H1 (cell line): ENCODE data around the gene SRPRB. TPM values are rescaled to one million over a fixed set of nuclear protein-coding genes. Genes with fewer than 3 reads are reported as not detected.

Source experiments
- CTCF ChIA-PET: fragments of 300-600 bp; sonication (Branson Sonifier 250); formaldehyde crosslinking; loops from one replicate; lab custom pipeline; 2021; ENCODE audit not compliant: partially characterized antibody; lab: Charles Lee
- POLR2A ChIA-PET: fragments of 300-600 bp; sonication (Branson Sonifier 250); formaldehyde crosslinking; loops from one replicate; lab custom pipeline; 2021; ENCODE audit warnings: inconsistent platforms; ENCODE audit not compliant: partially characterized antibody; lab: Charles Lee
- DNase-seq, 2 experiments: peaks; one replicate each; pipeline versions ENCODE4 v3.0.0 to v3.0.0-alpha.2; 2010 to 2022; ENCODE audit warnings: low spot score in 2 of 2, low read depth in 1 of 2, mixed read lengths in 1 of 2
- FAIRE-seq: peaks from 2 replicates; lab custom pipeline; 2011; peaks lifted over from hg19 to GRCh38; lab: Jason Lieb, UNC
- H2AFZ ChIP-seq: 2 replicates; pipeline ENCODE4 v1.8.1; 2012; ENCODE audit warnings: low read length, inconsistent platforms
- H2AK5ac ChIP-seq: 2 replicates; pipeline ENCODE4 v1.6.1; 2013; ENCODE audit warnings: low read depth, low read length
- H2BK120ac ChIP-seq: replicated peaks from 2 replicates; pipeline ENCODE3; 2013; ENCODE audit warnings: low read depth, low read length, inconsistent platforms
- H2BK12ac ChIP-seq: 2 replicates; pipeline ENCODE4 v1.6.1; 2013; ENCODE audit warnings: low read depth, low read length
- H2BK15ac ChIP-seq: 2 replicates; pipeline ENCODE4 v1.6.1; 2013; ENCODE audit warnings: low read length
- H2BK20ac ChIP-seq: 2 replicates; pipeline ENCODE4 v1.6.1; 2013; ENCODE audit warnings: low read length
- H2BK5ac ChIP-seq: 2 replicates; pipeline ENCODE4 v1.6.1; 2013; ENCODE audit warnings: low read depth, low read length
- H3K14ac ChIP-seq: 2 replicates; pipeline ENCODE4 v1.6.1; 2013; ENCODE audit warnings: inconsistent platforms; ENCODE audit not compliant: insufficient read length
- H3K18ac ChIP-seq: 2 replicates; pipeline ENCODE4 v1.6.1; 2013; ENCODE audit warnings: low read length; ENCODE audit errors: extremely low read depth
- H3K23ac ChIP-seq: 2 replicates; pipeline ENCODE4 v1.6.1; 2013; ENCODE audit warnings: inconsistent platforms; ENCODE audit not compliant: insufficient read length
- H3K23me2 ChIP-seq: 2 replicates; pipeline ENCODE4 v1.6.1; 2013; ENCODE audit warnings: low read depth, low read length
- H3K27ac ChIP-seq: 2 replicates; pipeline ENCODE4 v1.6.1; 2011; ENCODE audit warnings: low read depth, low read length, inconsistent platforms
- H3K27me3 ChIP-seq, 4 experiments: replicated peaks in 1 of 4; 1 replicate in 1 of 4; 2 replicates in 3 of 4; pipeline versions ENCODE4 v1.6.1 to v1.8.1; 2011 to 2013; ENCODE audit warnings: low read length in 3 of 4, mild to moderate bottlenecking in 3 of 4, inconsistent platforms in 2 of 4, mixed read lengths in 2 of 4, moderate library complexity in 1 of 4; ENCODE audit not compliant: control insufficient read depth in 3 of 4, insufficient read depth in 3 of 4; ENCODE audit errors: extremely low read depth in 1 of 4
- H3K36me3 ChIP-seq, 4 experiments: 2 replicates each; pipeline versions ENCODE4 v1.6.1 to v1.8.1; 2011 to 2013; ENCODE audit warnings: mild to moderate bottlenecking in 4 of 4, low read length in 3 of 4, moderate library complexity in 2 of 4, control low read depth in 1 of 4, inconsistent platforms in 1 of 4; ENCODE audit not compliant: insufficient read depth in 4 of 4, control insufficient read depth in 2 of 4
- H3K4ac ChIP-seq: replicated peaks from 2 replicates; pipeline ENCODE3; 2013; ENCODE audit warnings: low read length, low read depth, mixed read lengths, inconsistent platforms; ENCODE audit not compliant: insufficient read length
- H3K4me1 ChIP-seq, 4 experiments: replicated peaks in 1 of 4; 1 replicate in 1 of 4; 2 replicates in 3 of 4; pipeline versions ENCODE4 v1.6.1 to v1.8.1; 2011 to 2013; ENCODE audit warnings: low read length in 3 of 4, inconsistent platforms in 2 of 4, mixed read lengths in 1 of 4; ENCODE audit not compliant: insufficient read depth in 4 of 4, control insufficient read depth in 3 of 4
- H3K4me2 ChIP-seq, 2 experiments: 2 replicates each; pipeline versions ENCODE4 v1.6.1 to v1.8.1; 2011 to 2013; ENCODE audit warnings: low read depth in 2 of 2, low read length in 2 of 2, control low read depth in 1 of 2, inconsistent platforms in 1 of 2, mild to moderate bottlenecking in 1 of 2; ENCODE audit not compliant: insufficient read depth in 1 of 2
- H3K4me3 ChIP-seq, 4 experiments: fragments of 200-600, 300-600 bp in 1 of 4; sonication (generic), shearing (Covaris generic), sonication (Bioruptor Twin) in 1 of 4; 2 replicates each; pipeline versions ENCODE4 v1.5.1 to v1.8.1; 2011 to 2016; ENCODE audit warnings: low read length in 4 of 4, low read depth in 3 of 4, control low read depth in 2 of 4, inconsistent platforms in 2 of 4, mild to moderate bottlenecking in 2 of 4, mixed read lengths in 1 of 4, moderate library complexity in 1 of 4; ENCODE audit not compliant: insufficient read depth in 2 of 4; ENCODE audit errors: extremely low read depth in 1 of 4
- H3K56ac ChIP-seq: replicated peaks from 2 replicates; pipeline ENCODE3; 2013; ENCODE audit warnings: low read depth, mild to moderate bottlenecking, mixed read lengths, low read length, inconsistent platforms; ENCODE audit not compliant: insufficient read length
- H3K79me1 ChIP-seq: 2 replicates; pipeline ENCODE4 v1.6.1; 2013; ENCODE audit warnings: low read depth, low read length, control low read depth
- H3K79me2 ChIP-seq, 2 experiments: 2 replicates each; pipeline versions ENCODE4 v1.6.1 to v1.8.1; 2012 to 2013; ENCODE audit warnings: low read length in 2 of 2, mild to moderate bottlenecking in 2 of 2, inconsistent platforms in 1 of 2; ENCODE audit not compliant: insufficient read depth in 2 of 2, control insufficient read depth in 1 of 2
- H3K9ac ChIP-seq, 4 experiments: replicated peaks in 1 of 4; 1 replicate in 1 of 4; 2 replicates in 3 of 4; pipeline versions ENCODE4 v1.6.1 to v1.8.1; 2011 to 2013; ENCODE audit warnings: low read depth in 3 of 4, low read length in 3 of 4, control low read depth in 2 of 4, mild to moderate bottlenecking in 2 of 4, moderate library complexity in 2 of 4, inconsistent platforms in 1 of 4; ENCODE audit errors: extremely low read depth in 1 of 4
- H3K9me3 ChIP-seq, 2 experiments: 2 replicates each; pipeline versions ENCODE4 v1.6.1 to v1.8.1; 2012 to 2013; ENCODE audit warnings: mild to moderate bottlenecking in 2 of 2, moderate library complexity in 2 of 2, control low read depth in 1 of 2, inconsistent platforms in 1 of 2, low read depth in 1 of 2, low read length in 1 of 2, mixed read lengths in 1 of 2; ENCODE audit not compliant: insufficient read depth in 2 of 2
- H4K20me1 ChIP-seq, 2 experiments: replicated peaks in 1 of 2; 2 replicates each; pipeline versions ENCODE3 to v1.8.1; 2011 to 2013; ENCODE audit warnings: inconsistent platforms in 2 of 2, low read length in 2 of 2, mild to moderate bottlenecking in 1 of 2; ENCODE audit not compliant: insufficient read depth in 2 of 2, control insufficient read depth in 1 of 2
- H4K5ac ChIP-seq: 2 replicates; pipeline ENCODE4 v1.6.1; 2013; ENCODE audit warnings: low read length, low read depth, mixed read lengths, inconsistent platforms; ENCODE audit not compliant: insufficient read length
- H4K8ac ChIP-seq: 2 replicates; pipeline ENCODE4 v1.8.0; 2013; ENCODE audit warnings: mild to moderate bottlenecking, moderate library complexity, low read length, inconsistent platforms; ENCODE audit not compliant: insufficient read depth; ENCODE audit errors: extremely low read depth
- H4K91ac ChIP-seq: replicated peaks from 2 replicates; pipeline ENCODE3; 2013; ENCODE audit warnings: low read length, mixed read lengths, inconsistent platforms; ENCODE audit not compliant: insufficient read length
- CTCF ChIP-seq, 3 experiments: IDR thresholded peaks; 1 replicate in 2 of 3; 2 replicates in 1 of 3; pipeline versions ENCODE4 v1.5.1 to v1.6.1; 2011; ENCODE audit warnings: low read length in 3 of 3, mild to moderate bottlenecking in 3 of 3, inconsistent platforms in 2 of 3, low read depth in 1 of 3, moderate library complexity in 1 of 3; ENCODE audit not compliant: insufficient read depth in 1 of 3; ENCODE audit errors: control extremely low read depth in 1 of 3
- KDM1A ChIP-seq: fragments of 200-600, 300-600 bp; sonication (generic); IDR thresholded peaks from 2 replicates; pipeline ENCODE4 v1.7.1; 2016; ENCODE audit warnings: mild to moderate bottlenecking, low read length, borderline replicate concordance
- RAD21 ChIP-seq, 2 experiments: IDR thresholded peaks in 1 of 2; conservative IDR thresholded peaks in 1 of 2; 2 replicates each; pipeline ENCODE4 v1.6.1; 2011; ENCODE audit warnings: low read depth in 2 of 2, low read length in 2 of 2, improper control_type of control experiment in 1 of 2, inconsistent platforms in 1 of 2, mild to moderate bottlenecking in 1 of 2, moderate library complexity in 1 of 2
- WGBS, 2 experiments: shearing (Covaris generic) in 1 of 2; methylation state at CpG; one replicate each; pipeline versions ENCODE4 v1.1.6 to v1.1.7; 2013 to 2015; ENCODE audit warnings: low lambda C conversion rate in 2 of 2, mixed read lengths in 2 of 2, inconsistent platforms in 1 of 2, low coverage in 1 of 2, missing lambda C conversion rate in 1 of 2; ENCODE audit not compliant: insufficient replicate concordance in 2 of 2, insufficient coverage in 1 of 2, insufficient read length in 1 of 2; ENCODE audit errors: extremely low coverage in 1 of 2, missing lambda C conversion rate in 1 of 2; 5-methylcytosine and 5-hydroxymethylcytosine counted together
- polyA plus RNA-seq, 7 experiments: library from polyadenylated mRNA; depleted of rRNA in 3 of 7; stranded (reverse) in 5 of 7; unstranded in 2 of 7; fragments of >200 nt in 5 of 7; fragments of 200-250 nt in 2 of 7; gene quantifications; 1 replicate in 5 of 7; 2 replicates in 1 of 7; 4 replicates in 1 of 7; pipeline versions ENCODE4 v1.2.1 to v1.2.3, GENCODE V29; 2011 to 2013; ENCODE audit warnings: missing spikeins in 2 of 7, mixed read lengths in 2 of 7
- total RNA-seq: library from RNA; stranded (reverse); fragmentation: NEBNext Ultra II Directional; extraction: Animal tissue kit (Norgen Biotek cat#: 25700); gene quantifications from 2 replicates; pipeline ENCODE4 v1.2.1, GENCODE V29; 2021

Gene SRPRB
- total and polyA plus RNA-seq, 2 of the 8 experiments (the other 6 are each of a cell fraction or from before 2014, with no cell fraction given): 15.9 to 49.8 TPM

- H3K36me3 ChIP-seq: no peaks in the 10 kb centered on the region; a peak in 3 of 8 replicates
- whole genome bisulfite sequencing, 2 experiments: 89% methylated on average over 11 of the region's 13 CpGs; no CpG with 5 or more reads in 1 of the 2 experiments
Measured at GRCh38 chr3:133833880-133834620, 28.4 kb downstream of the SRPRB start.

More at GRCh38 chr3:133833880-133834620, 28.4 kb downstream of the SRPRB start:
- H3K9ac ChIP-seq: peak overlapping the region in 1 of 4 experiments; percentile 5; a peak in 1 of 7 replicates
- no peak overlapping the region for H3K56ac ChIP-seq
- no peak overlapping the region for H2BK15ac ChIP-seq
- no peak overlapping the region for H4K5ac ChIP-seq
- no peaks in the 10 kb centered on the region for H3K79me2 ChIP-seq
- H3K4me3 ChIP-seq: no peak overlapping the region
- no peak overlapping the region for H3K18ac ChIP-seq
- H3K4ac ChIP-seq: no peak overlapping the region
- no peaks in the 10 kb centered on the region for H3K4me1 ChIP-seq
- H3K9me3 ChIP-seq: no peaks in the 10 kb centered on the region
- H3K14ac ChIP-seq: no peak overlapping the region
- H2BK20ac ChIP-seq: no peak overlapping the region
- H2BK12ac ChIP-seq: no peak overlapping the region
- no peaks in the 10 kb centered on the region for H3K79me1 ChIP-seq
- H2AK5ac ChIP-seq: no peak overlapping the region
- H4K91ac ChIP-seq: no peak overlapping the region
- H4K20me1 ChIP-seq: peaks cover 0 to 1% of the 10 kb centered on the region in 2 experiments
- no peak overlapping the region for H3K23ac ChIP-seq
- H4K8ac ChIP-seq: no peak overlapping the region
- ChIA-PET POLR2A (interaction anchor here (0.6 to 1.2 kb wide), 2 partner anchors 10 to 192 kb away, joined by 4 read pairs; no protein-coding TSS in a partner anchor), CTCF (interaction anchor here (0.7 to 7.9 kb wide), 14 partner anchors 9 to 362 kb away, joined by 3 to 75 read pairs (median 4); no protein-coding TSS in a partner anchor)
- no peaks in the 10 kb centered on the region for H3K27me3 ChIP-seq
- no peak for TF ChIP-seq KDM1A
- peak in 1 of 3 experiments; percentile 18; a peak in 1 of 4 replicates for TF ChIP-seq CTCF (IDR thresholded peaks at IDR 0.05; ENCODE audit: control extremely low read depth in 1 of 3, insufficient read depth in 1 of 3, low read depth in 1 of 3, low read length in 3 of 3)
- TF ChIP-seq RAD21 (IDR thresholded peaks at IDR 0.05 in 1 of 2, conservative IDR thresholded peaks at IDR 0.05 in 1 of 2; ENCODE audit: low read depth in 2 of 2, low read length in 2 of 2): peak; percentile 24 to 45; a peak in 3 of 4 replicates
- FAIRE-seq: no peak
- peaks cover 4% of the 10 kb centered on the region; the same call in 1 of the 2 replicates for H3K23me2 ChIP-seq
- H2AFZ ChIP-seq: no peak overlapping the region
- H2BK120ac ChIP-seq: no peak overlapping the region
- peak in 1 of 2 experiments; percentile 43 for DNase-seq
- no peak overlapping the region for H3K27ac ChIP-seq
- no peak overlapping the region for H3K4me2 ChIP-seq
- no peak overlapping the region for H2BK5ac ChIP-seq
